ENCODE results near the gene SPON1. TPM values are rescaled to one million over a fixed set of nuclear protein-coding genes. Genes with fewer than 3 reads are reported as not detected.

Gene SPON1
- total RNA-seq, 6 donors from 2014 or later, result 12.6 to 68.9 (median 56.3) TPM

DNA sequence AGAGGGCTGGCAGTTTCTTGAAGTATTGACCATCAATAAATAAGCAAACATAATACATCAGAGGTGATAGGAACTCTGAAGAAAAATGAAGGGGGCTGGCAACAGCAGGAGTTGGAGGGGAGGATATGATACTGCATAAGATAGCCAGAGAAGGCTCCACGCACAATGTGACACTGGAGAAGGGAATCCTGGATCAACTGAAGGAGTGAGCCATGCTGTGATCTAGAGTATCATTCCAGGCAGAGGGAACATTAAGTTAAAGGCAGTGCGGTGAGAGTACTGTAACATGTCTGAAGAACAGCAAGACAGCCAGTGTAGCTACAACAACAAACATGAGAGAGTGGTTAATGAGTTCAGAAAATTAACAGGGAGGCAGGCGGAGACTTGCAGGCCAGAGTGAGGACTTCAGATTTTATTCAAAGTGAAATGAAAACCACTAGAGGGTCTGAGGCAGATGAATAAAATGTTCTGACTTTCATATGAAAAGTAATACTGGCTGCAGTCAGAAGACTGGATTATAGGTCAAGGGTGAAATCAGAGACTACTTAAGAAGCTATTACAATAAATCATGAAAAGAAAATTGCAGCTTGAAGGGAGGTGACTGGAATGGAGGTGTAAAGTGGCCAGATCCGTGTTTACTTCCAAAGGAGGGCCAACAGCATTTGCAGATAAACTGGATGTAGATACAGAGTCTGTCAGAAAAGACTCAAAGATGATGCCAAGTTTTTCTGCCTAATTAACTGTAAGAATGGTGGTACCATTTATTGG lies 347.1 kb downstream of the SPON1 start:
- Histone ChIP-seq H3K4me1 (peaks cover 9 to 29% (median 22%) of the 10 kb centered on the region in 4 donors), H3K27ac (peak overlapping the region in 2 of 4 donors; percentile 17 to 18), H3K4me3 (no peak overlapping the region), H3K27me3 (no peaks in the 10 kb centered on the region), H3K36me3 (no peaks in the 10 kb centered on the region), H3K9me3 (no peaks in the 10 kb centered on the region)
- DNase-seq (no peak), ATAC-seq (ENCODE audit: low FRiP score in 2 of 2) (peak in 1 of 2 donors; percentile 56)
- 74 to 79% methylated on average over 4 of the region's 4 CpGs for WGBS, 2 donors
- TF ChIP-seq EP300 (IDR thresholded peaks at IDR 0.05) (no peak), POLR2AphosphoS5 (IDR thresholded peaks at IDR 0.05) (no peak), POLR2A (IDR thresholded peaks at IDR 0.05) (no peak)
- TF ChIP-seq, protein P1, sequence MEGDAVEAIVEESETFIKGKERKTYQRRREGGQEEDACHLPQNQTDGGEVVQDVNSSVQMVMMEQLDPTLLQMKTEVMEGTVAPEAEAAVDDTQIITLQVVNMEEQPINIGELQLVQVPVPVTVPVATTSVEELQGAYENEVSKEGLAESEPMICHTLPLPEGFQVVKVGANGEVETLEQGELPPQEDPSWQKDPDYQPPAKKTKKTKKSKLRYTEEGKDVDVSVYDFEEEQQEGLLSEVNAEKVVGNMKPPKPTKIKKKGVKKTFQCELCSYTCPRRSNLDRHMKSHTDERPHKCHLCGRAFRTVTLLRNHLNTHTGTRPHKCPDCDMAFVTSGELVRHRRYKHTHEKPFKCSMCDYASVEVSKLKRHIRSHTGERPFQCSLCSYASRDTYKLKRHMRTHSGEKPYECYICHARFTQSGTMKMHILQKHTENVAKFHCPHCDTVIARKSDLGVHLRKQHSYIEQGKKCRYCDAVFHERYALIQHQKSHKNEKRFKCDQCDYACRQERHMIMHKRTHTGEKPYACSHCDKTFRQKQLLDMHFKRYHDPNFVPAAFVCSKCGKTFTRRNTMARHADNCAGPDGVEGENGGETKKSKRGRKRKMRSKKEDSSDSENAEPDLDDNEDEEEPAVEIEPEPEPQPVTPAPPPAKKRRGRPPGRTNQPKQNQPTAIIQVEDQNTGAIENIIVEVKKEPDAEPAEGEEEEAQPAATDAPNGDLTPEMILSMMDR (IDR thresholded peaks at IDR 0.05), result no peak

DNA sequence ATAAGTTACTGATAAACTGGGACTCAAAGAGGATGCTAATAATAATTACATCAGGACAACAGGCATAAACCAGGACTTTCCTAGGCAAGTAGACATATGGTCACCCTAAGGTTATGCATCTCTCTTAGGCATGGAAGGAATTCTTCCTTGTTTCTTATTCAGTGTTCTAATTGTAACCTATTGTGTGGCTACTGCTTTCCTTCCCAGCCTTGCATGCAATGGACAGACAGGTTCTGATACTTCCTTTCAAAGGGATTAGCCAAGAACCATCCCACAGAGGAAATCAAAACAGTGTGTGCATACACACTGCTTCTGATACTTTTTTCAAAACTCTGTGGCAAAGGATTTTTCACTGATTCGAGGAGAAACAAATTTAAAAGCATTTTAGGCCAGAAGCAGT lies 348.2 kb downstream of the SPON1 start:
- DNase-seq (no peak), ATAC-seq (ENCODE audit: low FRiP score in 2 of 2) (no peak)
- peaks cover 9 to 29% (median 22%) of the 10 kb centered on the region in 4 donors for H3K4me1 ChIP-seq
- no peak overlapping the region for H3K27ac ChIP-seq
- H3K27me3 ChIP-seq, result no peaks in the 10 kb centered on the region
- TF ChIP-seq EP300 (IDR thresholded peaks at IDR 0.05) (no peak), POLR2A (IDR thresholded peaks at IDR 0.05) (no peak), POLR2AphosphoS5 (IDR thresholded peaks at IDR 0.05) (no peak)
- TF ChIP-seq, protein P1 (IDR thresholded peaks at IDR 0.05), result no peak
- no peaks in the 10 kb centered on the region for H3K9me3 ChIP-seq
- H3K4me3 ChIP-seq, result no peak overlapping the region
- 70 to 76% methylated on average over 1 of the region's 1 CpG for WGBS, 2 donors
- no peaks in the 10 kb centered on the region for H3K36me3 ChIP-seq

DNA sequence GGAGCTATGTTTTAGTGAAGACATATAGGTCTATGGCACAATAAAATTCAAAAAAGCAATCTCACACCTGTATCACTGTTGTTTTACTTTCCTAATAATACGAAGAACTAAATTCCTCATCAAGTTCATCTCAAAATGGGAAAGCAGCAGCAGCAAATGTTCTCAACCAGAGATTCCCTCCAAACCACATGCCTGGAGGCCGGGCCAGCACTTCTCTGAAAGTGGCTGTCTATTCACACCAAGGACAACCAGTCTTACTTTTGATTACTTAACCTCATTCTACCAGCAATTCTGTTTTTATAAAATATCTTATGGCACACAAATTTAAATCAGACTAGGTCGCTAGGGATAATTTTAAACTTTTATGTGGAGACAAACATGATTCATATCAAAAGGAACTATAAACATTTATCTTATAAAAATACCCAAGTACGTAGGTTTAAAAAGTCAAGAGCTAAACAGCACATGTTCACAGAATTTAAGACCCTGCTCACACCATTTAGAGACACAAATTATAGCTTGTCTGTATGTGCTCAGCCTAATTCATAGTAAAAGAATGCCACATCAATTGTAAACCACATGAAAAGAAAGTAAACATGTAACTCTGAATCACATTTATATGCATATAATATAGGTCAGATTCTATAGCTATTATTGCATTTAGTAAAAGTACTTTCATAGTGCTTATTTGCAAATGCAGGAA lies 350.4 kb downstream of the SPON1 start:
- peaks cover 9 to 30% (median 27%) of the 10 kb centered on the region in 4 donors for H3K4me1 ChIP-seq
- 68 to 73% methylated on average over 4 of the region's 4 CpGs for WGBS, 2 donors
- ATAC-seq (ENCODE audit: low FRiP score in 2 of 2) (no peak), DNase-seq (no peak)
- no peaks in the 10 kb centered on the region for H3K36me3 ChIP-seq
- no peaks in the 10 kb centered on the region for H3K27me3 ChIP-seq
- no peak overlapping the region for H3K27ac ChIP-seq
- no peaks in the 10 kb centered on the region for H3K9me3 ChIP-seq
- no peak overlapping the region for H3K4me3 ChIP-seq
- no peak for TF ChIP-seq POLR2AphosphoS5 (IDR thresholded peaks at IDR 0.05)
- TF ChIP-seq, protein P1 (IDR thresholded peaks at IDR 0.05), result no peak
- TF ChIP-seq POLR2A (IDR thresholded peaks at IDR 0.05), result no peak
- TF ChIP-seq EP300 (IDR thresholded peaks at IDR 0.05), result no peak

DNA sequence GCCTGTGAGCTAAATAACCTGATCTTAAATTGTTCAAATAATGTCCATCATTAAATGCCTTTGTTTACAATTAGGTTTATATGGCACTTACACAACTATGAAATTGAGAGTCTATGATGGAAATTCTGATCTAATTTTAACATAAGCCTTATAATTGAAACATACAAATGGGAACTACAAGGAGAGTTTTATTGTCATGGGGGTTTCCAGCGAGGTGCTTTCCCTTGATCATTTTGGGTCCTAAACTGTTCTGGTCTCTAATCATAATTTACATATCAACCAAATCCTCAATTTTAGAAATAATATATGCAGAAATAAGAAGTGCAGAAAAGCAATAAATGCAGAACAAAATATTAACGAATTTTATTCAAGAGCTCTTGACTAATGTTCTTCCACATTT lies 351.6 kb downstream of the SPON1 start:
- Histone ChIP-seq H3K9me3 (no peaks in the 10 kb centered on the region), H3K4me1 (peaks cover 13 to 33% (median 27%) of the 10 kb centered on the region in 4 donors), H3K36me3 (no peaks in the 10 kb centered on the region), H3K4me3 (no peak overlapping the region), H3K27ac (no peak overlapping the region), H3K27me3 (no peaks in the 10 kb centered on the region)
- 79 to 84% methylated on average over 2 of the region's 2 CpGs for WGBS, 2 donors
- TF ChIP-seq, protein P1 (IDR thresholded peaks at IDR 0.05), result no peak
- TF ChIP-seq EP300 (IDR thresholded peaks at IDR 0.05) (no peak), POLR2AphosphoS5 (IDR thresholded peaks at IDR 0.05) (no peak), POLR2A (IDR thresholded peaks at IDR 0.05) (no peak)
- no peak for DNase-seq
- no peak for ATAC-seq (ENCODE audit: low FRiP score in 2 of 2)
